ENCODE measurements around the gene SALL4.
"Not testable (repeated sequence)": the region's sequence is repeated elsewhere in the genome, so short reads cannot be mapped to it uniquely, and the experiment has no call there.

The SALL4 gene

GRCh38 chr20:51747182-51747911, 55.0 kb downstream of the SALL4 start:
- Histone ChIP-seq H3K9me3 (ENCODE audit: insufficient read depth, low read length) (no peaks in the 10 kb centered on the region), H3K27me3 (ENCODE audit: low read depth, low read length) (no peaks in the 10 kb centered on the region), H3K4me3 (ENCODE audit: low read length) (no peak overlapping the region), H4K20me1 (ENCODE audit: insufficient read depth, low read length) (no peaks in the 10 kb centered on the region), H3K4me1 (ENCODE audit: low read length) (no peaks in the 10 kb centered on the region), H3K27ac (ENCODE audit: low read length) (no peak overlapping the region), H3K9ac (ENCODE audit: low read length) (no peak overlapping the region), H3K4me2 (ENCODE audit: low read length) (no peak overlapping the region), H3K79me2 (ENCODE audit: low read length) (no peaks in the 10 kb centered on the region), H2AFZ (ENCODE audit: low read depth, low read length) (no peak overlapping the region), H3K36me3 (replicated peaks; ENCODE audit: low read depth, low read length) (no peaks in the 10 kb centered on the region)
- TF ChIP-seq EZH2phosphoT487 (IDR thresholded peaks at IDR 0.05; ENCODE audit: low read depth): no peak
- TF ChIP-seq CTCF (IDR thresholded peaks at IDR 0.05; ENCODE audit: low read depth, low read length): no peak

- no peak overlapping the region for H3K4me2 ChIP-seq (ENCODE audit: low read length)
Observed at GRCh38 chr20:51745804-51746203, 56.5 kb downstream of the SALL4 start.

GRCh38 chr20:51740838-51741237, 61.5 kb downstream of the SALL4 start:
- H3K4me1 ChIP-seq (ENCODE audit: low read length): no peaks in the 10 kb centered on the region
- H3K4me3 ChIP-seq (ENCODE audit: low read length): no peak overlapping the region
- no peak overlapping the region for H2AFZ ChIP-seq (ENCODE audit: low read depth, low read length)
- no peak overlapping the region for H3K27ac ChIP-seq (ENCODE audit: low read length)
- H3K36me3 ChIP-seq (replicated peaks; ENCODE audit: low read depth, low read length): no peaks in the 10 kb centered on the region
- no peaks in the 10 kb centered on the region for H3K79me2 ChIP-seq (ENCODE audit: low read length)
- H3K4me2 ChIP-seq (ENCODE audit: low read length): no peak overlapping the region
- no peak for TF ChIP-seq EZH2phosphoT487 (IDR thresholded peaks at IDR 0.05; ENCODE audit: low read depth)
- no peak for TF ChIP-seq CTCF (IDR thresholded peaks at IDR 0.05; ENCODE audit: low read depth, low read length)
- no peaks in the 10 kb centered on the region for H3K27me3 ChIP-seq (ENCODE audit: low read depth, low read length)
- H3K9me3 ChIP-seq (ENCODE audit: insufficient read depth, low read length): no peaks in the 10 kb centered on the region
- H3K9ac ChIP-seq (ENCODE audit: low read length): no peak overlapping the region
- no peaks in the 10 kb centered on the region for H4K20me1 ChIP-seq (ENCODE audit: insufficient read depth, low read length)

More at GRCh38 chr20:51745804-51746203, 56.5 kb downstream of the SALL4 start:
- H3K4me1 ChIP-seq (ENCODE audit: low read length): no peaks in the 10 kb centered on the region
- TF ChIP-seq CTCF (IDR thresholded peaks at IDR 0.05; ENCODE audit: low read depth, low read length): no peak
- no peaks in the 10 kb centered on the region for H3K36me3 ChIP-seq (replicated peaks; ENCODE audit: low read depth, low read length)
- no peak overlapping the region for H3K9ac ChIP-seq (ENCODE audit: low read length)
- no peak overlapping the region for H3K27ac ChIP-seq (ENCODE audit: low read length)
- no peaks in the 10 kb centered on the region for H3K9me3 ChIP-seq (ENCODE audit: insufficient read depth, low read length)
- H3K79me2 ChIP-seq (ENCODE audit: low read length): no peaks in the 10 kb centered on the region
- H2AFZ ChIP-seq (ENCODE audit: low read depth, low read length): no peak overlapping the region
- H3K4me3 ChIP-seq (ENCODE audit: low read length): no peak overlapping the region
- no peaks in the 10 kb centered on the region for H4K20me1 ChIP-seq (ENCODE audit: insufficient read depth, low read length)
- H3K27me3 ChIP-seq (ENCODE audit: low read depth, low read length): no peaks in the 10 kb centered on the region

- H3K79me2 ChIP-seq (ENCODE audit: low read length); H3K4me2 ChIP-seq (ENCODE audit: low read length); H3K27ac ChIP-seq (ENCODE audit: low read length); H3K4me3 ChIP-seq (ENCODE audit: low read length); H4K20me1 ChIP-seq (ENCODE audit: insufficient read depth, low read length); H3K4me1 ChIP-seq (ENCODE audit: low read length); H2AFZ ChIP-seq (ENCODE audit: low read depth, low read length); H3K36me3 ChIP-seq (replicated peaks; ENCODE audit: low read depth, low read length); H3K9me3 ChIP-seq (ENCODE audit: insufficient read depth, low read length); H3K27me3 ChIP-seq (ENCODE audit: low read depth, low read length); H3K9ac ChIP-seq (ENCODE audit: low read length): not testable (repeated sequence)
Observed at GRCh38 chr20:51740308-51740707, 62.0 kb downstream of the SALL4 start.

Measured in OCI-LY3 (cell line).